Measurements from ENCODE around the gene MCRIP2. TPM values are rescaled to one million over a fixed set of nuclear protein-coding genes. Genes with fewer than 3 reads are reported as not detected.

MCRIP2 gene
- total RNA-seq, 1 donor from 2014 or later, result 27.0 TPM

- Histone ChIP-seq H3K27ac (peak overlapping the region; percentile 90), H3K27me3 (no peaks in the 10 kb centered on the region), H3K9me3 (no peaks in the 10 kb centered on the region), H3K36me3 (peaks cover 0 to 29% of the 10 kb centered on the region in 2 donors), H3K4me1 (peaks cover 23% of the 10 kb centered on the region), H3K4me3 (peak overlapping the region; percentile 81 to 99)
- TF ChIP-seq POLR2AphosphoS5 (IDR thresholded peaks at IDR 0.05; ENCODE audit: insufficient read depth in 1 of 2, low read depth in 1 of 2) (no peak), POLR2A (IDR thresholded peaks at IDR 0.05) (no peak), CTCF (IDR thresholded peaks at IDR 0.05) (no peak)
- DNase-seq (ENCODE audit: extremely low spot score in 2 of 2), result no peak
- intact Hi-C loops (cut with DNase I), result no loop called here
Observed at GRCh38 chr16:667113-667779, 25.6 kb downstream of the MCRIP2 start.

GRCh38 chr16:667780-668518 is 26.3 kb downstream of the MCRIP2 start, which contains the start of gene RHOT2:
Gene RHOT2 (plus strand): TSS chr16:668132. CDS start chr16:668200, 68 bp downstream.
- peak within 1 kb of the TSS; percentile 81 to 99 for H3K4me3 ChIP-seq
- no peaks in the 10 kb centered on the region for H3K9me3 ChIP-seq
- intact Hi-C loops (cut with DNase I), result no loop called here
- peak within 1 kb of the TSS; percentile 90 for H3K27ac ChIP-seq
- peaks cover 23% of the 10 kb centered on the region for H3K4me1 ChIP-seq
- H3K27me3 ChIP-seq, result no peaks in the 10 kb centered on the region
- H3K36me3 ChIP-seq, result peaks cover 0 to 36% of the 10 kb centered on the region in 2 donors
- TF ChIP-seq POLR2AphosphoS5 (IDR thresholded peaks at IDR 0.05; ENCODE audit: insufficient read depth in 1 of 2, low read depth in 1 of 2) (peak in 1 of 2 donors; percentile 65), CTCF (IDR thresholded peaks at IDR 0.05) (peak; percentile 79 to 92 (median 91)), POLR2A (IDR thresholded peaks at IDR 0.05) (peak in 1 of 2 donors; percentile 46)
- DNase-seq (ENCODE audit: extremely low spot score in 2 of 2), result no peak

- no peaks in the 10 kb centered on the region for H3K9me3 ChIP-seq
- TF ChIP-seq POLR2A (IDR thresholded peaks at IDR 0.05), result no peak
- no peak for TF ChIP-seq CTCF (IDR thresholded peaks at IDR 0.05)
- no peak for TF ChIP-seq POLR2AphosphoS5 (IDR thresholded peaks at IDR 0.05; ENCODE audit: insufficient read depth in 1 of 2, low read depth in 1 of 2)
- peaks cover 23% of the 10 kb centered on the region for H3K4me1 ChIP-seq
- intact Hi-C loops (cut with DNase I), result no loop called here
- H3K27me3 ChIP-seq, result no peaks in the 10 kb centered on the region
- peaks cover 0 to 42% of the 10 kb centered on the region in 2 donors for H3K36me3 ChIP-seq
- DNase-seq (ENCODE audit: extremely low spot score in 2 of 2), result no peak
- peak overlapping the region; percentile 81 to 99 for H3K4me3 ChIP-seq
- H3K27ac ChIP-seq, result peak overlapping the region; percentile 90
Observed at GRCh38 chr16:668519-669171, 27.0 kb downstream of the MCRIP2 start.

- no peak for DNase-seq (ENCODE audit: extremely low spot score in 2 of 2)
- Histone ChIP-seq H3K4me3 (no peak overlapping the region), H3K9me3 (no peaks in the 10 kb centered on the region), H3K4me1 (peaks cover 28% of the 10 kb centered on the region), H3K36me3 (peaks cover 0 to 42% of the 10 kb centered on the region in 2 donors), H3K27me3 (no peaks in the 10 kb centered on the region), H3K27ac (no peak overlapping the region)
- TF ChIP-seq POLR2AphosphoS5 (IDR thresholded peaks at IDR 0.05; ENCODE audit: insufficient read depth in 1 of 2, low read depth in 1 of 2) (no peak), POLR2A (IDR thresholded peaks at IDR 0.05) (no peak), CTCF (IDR thresholded peaks at IDR 0.05) (no peak)
- intact Hi-C loops (cut with DNase I), result no loop called here
Observed at GRCh38 chr16:669666-670065, 28.0 kb downstream of the MCRIP2 start.
